Activated naive CD4-positive, alpha-beta T cell treated with anti-CD3 and anti-CD28 coated beads, Interleukin-2, amount 10 ng/mL, durations not matched to agents 7 days and 5 days (primary cell): ENCODE measurements around the gene ATP9A.
"Not testable (repeated sequence)": the region's sequence is repeated elsewhere in the genome, so short reads cannot be mapped to it uniquely, and the experiment has no call there.

Experiments used
- CTCF ChIA-PET: fragments of 350-600 bp; sonication (Branson Sonifier 250); formaldehyde crosslinking; loops from one replicate; lab custom pipeline; 2021; ENCODE audit warnings: antibody characterized with exemption; lab: Charles Lee
- DNase-seq: peaks from one replicate; pipeline ENCODE4 v3.0.0-alpha.2; 2020
- H3K27ac Mint-ChIP-seq: one replicate; pipeline ENCODE4 v1.8.0; 2021; ENCODE audit warnings: mild to moderate bottlenecking, moderate library complexity, mixed read lengths
- H3K27me3 Mint-ChIP-seq: one replicate; pipeline ENCODE4 v1.8.0; 2021; ENCODE audit warnings: mild to moderate bottlenecking, mixed read lengths
- H3K36me3 Mint-ChIP-seq: one replicate; pipeline ENCODE4 v1.8.0; 2021; ENCODE audit warnings: mixed read lengths
- H3K4me1 Mint-ChIP-seq: one replicate; pipeline ENCODE4 v1.8.0; 2021; ENCODE audit warnings: mixed read lengths
- H3K4me3 Mint-ChIP-seq: one replicate; pipeline ENCODE4 v1.8.0; 2021; ENCODE audit warnings: mild to moderate bottlenecking, moderate library complexity, mixed read lengths
- H3K9me3 Mint-ChIP-seq: one replicate; pipeline ENCODE4 v1.8.0; 2021; ENCODE audit warnings: mixed read lengths

Gene ATP9A

GRCh38 chr20:51775241-51775640, 7.1 kb upstream of the ATP9A start:
- Mint-ChIP-seq H3K4me3 (no peak overlapping the region), H3K27me3 (peaks cover 12% of the 10 kb centered on the region), H3K9me3 (no peaks in the 10 kb centered on the region), H3K27ac (no peak overlapping the region), H3K4me1 (no peaks in the 10 kb centered on the region), H3K36me3 (no peaks in the 10 kb centered on the region)
- DNase-seq, result no peak
- CTCF ChIA-PET, result no interaction called here

DNA sequence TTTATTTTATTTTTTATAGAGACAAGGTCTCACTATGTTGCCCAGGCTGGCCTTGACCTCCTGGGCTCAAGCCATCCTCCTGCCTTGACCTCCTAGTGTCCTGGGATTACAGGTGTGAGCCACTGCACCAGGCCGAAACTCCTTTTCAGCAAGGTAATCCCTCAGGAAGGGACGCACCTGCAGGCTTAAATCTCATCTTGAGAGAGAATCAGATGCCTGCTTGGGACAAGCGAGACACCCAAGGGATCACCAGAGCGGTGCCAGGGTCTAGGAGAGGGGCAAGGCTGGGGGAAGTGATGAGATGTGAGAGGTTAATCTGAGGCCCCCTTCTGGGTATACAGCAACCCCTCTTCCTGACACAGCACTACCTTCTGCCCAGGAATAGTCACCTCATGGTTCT, 4.0 kb upstream of the ATP9A start:
- DNase-seq, result no peak
- Mint-ChIP-seq H3K27ac (peak overlapping the region; percentile 22), H3K36me3 (no peaks in the 10 kb centered on the region), H3K4me3 (no peak overlapping the region), H3K9me3 (no peaks in the 10 kb centered on the region), H3K4me1 (peaks cover 10% of the 10 kb centered on the region), H3K27me3 (peaks cover 38% of the 10 kb centered on the region)
- CTCF ChIA-PET, result interaction anchor here (0.6 kb wide), 1 partner anchor 1634 kb away, joined by 3 read pairs; no protein-coding TSS in a partner anchor

- Mint-ChIP-seq H3K4me1 (peaks cover 12% of the 10 kb centered on the region), H3K27me3 (peaks cover 59% of the 10 kb centered on the region), H3K36me3 (no peaks in the 10 kb centered on the region), H3K4me3 (no peak overlapping the region), H3K9me3 (no peaks in the 10 kb centered on the region), H3K27ac (no peak overlapping the region)
- DNase-seq, result no peak
- CTCF ChIA-PET, result no interaction called here
Measured at GRCh38 chr20:51769976-51770615, 1.9 kb upstream of the ATP9A start.

DNA sequence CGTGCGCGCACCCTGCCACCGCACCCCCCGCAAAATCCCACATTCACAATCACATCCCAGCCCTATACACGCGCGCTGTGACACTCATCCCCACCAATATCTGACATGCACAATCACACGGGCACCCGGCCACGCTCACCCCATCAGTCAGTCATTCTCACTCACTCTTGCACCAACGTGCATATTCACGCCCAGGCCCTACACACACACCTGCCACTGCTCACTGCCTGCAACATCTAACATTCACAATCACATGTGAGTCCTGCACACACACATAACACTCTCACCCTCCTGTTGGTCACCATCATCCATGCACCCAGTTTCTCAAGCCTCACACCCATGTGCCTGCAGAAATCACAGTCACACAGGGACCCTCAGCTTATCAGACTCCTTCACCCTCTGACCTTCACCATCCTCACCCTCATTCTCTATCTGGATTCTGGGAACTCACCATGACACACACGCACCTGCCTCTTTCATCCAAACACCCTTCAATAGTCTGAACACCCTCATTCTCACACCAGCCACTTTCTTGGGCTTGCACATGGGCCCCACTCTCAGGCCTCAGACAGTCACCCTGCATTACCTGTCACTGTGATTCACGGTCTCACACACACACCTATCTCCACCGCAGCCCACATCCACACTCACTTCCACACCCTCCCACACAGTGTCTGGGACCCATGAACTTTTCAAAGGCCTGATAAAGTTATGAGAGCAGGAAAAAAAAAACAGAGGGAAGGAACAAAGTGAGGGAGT, 748 bp upstream of the ATP9A start:
- Mint-ChIP-seq H3K4me1 (peaks cover 12% of the 10 kb centered on the region), H3K27me3 (peaks cover 61% of the 10 kb centered on the region), H3K9me3 (no peaks in the 10 kb centered on the region), H3K36me3 (no peaks in the 10 kb centered on the region), H3K27ac (no peak overlapping the region), H3K4me3 (peak overlapping the region; percentile 19)
- CTCF ChIA-PET, result no interaction called here
- no peak for DNase-seq

GRCh38 chr20:51766994-51767866, 960 bp downstream of the ATP9A start:
- Mint-ChIP-seq H3K27ac (no peak overlapping the region), H3K9me3 (no peaks in the 10 kb centered on the region), H3K4me1 (peaks cover 12% of the 10 kb centered on the region), H3K27me3 (peaks cover 56% of the 10 kb centered on the region), H3K36me3 (no peaks in the 10 kb centered on the region), H3K4me3 (peak overlapping the region; percentile 25)
- DNase-seq, result peak; percentile 60
- CTCF ChIA-PET, result no interaction called here

DNA sequence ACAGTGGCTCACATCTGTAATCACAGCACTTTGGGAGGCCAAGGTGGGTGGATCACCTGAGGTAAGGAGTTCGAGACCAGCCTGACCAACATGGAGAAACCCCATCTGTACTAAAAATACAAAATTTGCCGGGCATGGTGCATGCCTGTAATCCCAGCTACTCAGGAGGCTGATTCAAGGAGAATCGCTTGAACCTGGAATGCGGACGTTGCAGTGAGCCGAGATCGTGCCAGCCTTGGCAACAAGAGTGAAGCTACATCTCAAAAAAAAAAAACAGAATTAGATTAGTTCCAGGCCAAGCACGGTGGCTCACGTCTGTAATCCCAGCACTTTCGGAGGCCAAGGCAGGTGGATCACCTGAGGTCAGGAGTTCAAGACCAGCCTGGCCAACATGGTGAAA, 2.8 kb downstream of the ATP9A start:
- CTCF ChIA-PET, result not testable (repeated sequence)

GRCh38 chr20:51763965-51764602, 4.1 kb downstream of the ATP9A start:
- Mint-ChIP-seq H3K4me1 (peaks cover 12% of the 10 kb centered on the region), H3K27me3 (peaks cover 40% of the 10 kb centered on the region), H3K36me3 (no peaks in the 10 kb centered on the region), H3K9me3 (no peaks in the 10 kb centered on the region), H3K27ac (no peak overlapping the region), H3K4me3 (no peak overlapping the region)
- DNase-seq, result no peak
- CTCF ChIA-PET, result interaction anchor here (0.9 kb wide), 1 partner anchor 320 kb away, joined by 3 read pairs; no protein-coding TSS in a partner anchor

More for the DNA sequence above, 2.8 kb downstream of the ATP9A start:
- not testable (repeated sequence) for H3K36me3 Mint-ChIP-seq, DNase-seq, H3K9me3 Mint-ChIP-seq, H3K27ac Mint-ChIP-seq, H3K4me3 Mint-ChIP-seq
- H3K27me3 Mint-ChIP-seq, result peaks cover 53% of the 10 kb centered on the region
- H3K4me1 Mint-ChIP-seq, result peaks cover 12% of the 10 kb centered on the region

DNA sequence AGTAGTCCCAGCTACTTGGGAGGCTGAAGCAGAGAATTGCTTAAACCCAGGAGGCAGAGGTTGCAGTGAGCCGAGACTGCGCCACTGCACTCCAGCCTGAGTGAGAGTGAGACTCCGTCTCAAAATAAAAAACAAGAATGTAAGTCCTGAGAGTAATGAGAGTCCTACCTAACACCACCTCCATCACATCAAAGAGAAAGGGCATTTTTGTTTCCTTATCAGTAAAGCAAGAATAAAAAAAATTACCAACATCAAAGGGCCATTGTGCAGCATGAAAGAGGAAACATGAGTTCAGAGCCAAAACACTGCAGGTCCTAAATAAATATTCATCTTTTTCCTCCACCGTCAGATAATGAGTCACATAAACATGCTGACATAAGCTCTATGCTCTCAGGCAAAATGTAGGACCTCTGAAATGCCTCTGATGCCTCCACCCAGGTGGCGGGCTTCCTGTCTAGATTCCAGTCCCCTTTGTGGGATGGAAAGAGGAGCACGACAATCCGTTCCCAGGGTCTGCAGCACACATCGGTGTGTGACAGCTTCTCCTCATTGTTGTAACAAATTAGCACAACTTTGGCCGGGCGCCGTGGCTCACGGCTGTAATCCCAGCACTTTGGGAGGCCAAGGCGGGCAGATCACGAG, 7.2 kb downstream of the ATP9A start:
- no peaks in the 10 kb centered on the region for H3K36me3 Mint-ChIP-seq
- CTCF ChIA-PET, result no interaction called here
- H3K4me1 Mint-ChIP-seq, result no peaks in the 10 kb centered on the region
- no peak overlapping the region for H3K4me3 Mint-ChIP-seq
- DNase-seq, result no peak
- no peak overlapping the region for H3K27ac Mint-ChIP-seq
- no peaks in the 10 kb centered on the region for H3K9me3 Mint-ChIP-seq
- peaks cover 14% of the 10 kb centered on the region for H3K27me3 Mint-ChIP-seq

DNA sequence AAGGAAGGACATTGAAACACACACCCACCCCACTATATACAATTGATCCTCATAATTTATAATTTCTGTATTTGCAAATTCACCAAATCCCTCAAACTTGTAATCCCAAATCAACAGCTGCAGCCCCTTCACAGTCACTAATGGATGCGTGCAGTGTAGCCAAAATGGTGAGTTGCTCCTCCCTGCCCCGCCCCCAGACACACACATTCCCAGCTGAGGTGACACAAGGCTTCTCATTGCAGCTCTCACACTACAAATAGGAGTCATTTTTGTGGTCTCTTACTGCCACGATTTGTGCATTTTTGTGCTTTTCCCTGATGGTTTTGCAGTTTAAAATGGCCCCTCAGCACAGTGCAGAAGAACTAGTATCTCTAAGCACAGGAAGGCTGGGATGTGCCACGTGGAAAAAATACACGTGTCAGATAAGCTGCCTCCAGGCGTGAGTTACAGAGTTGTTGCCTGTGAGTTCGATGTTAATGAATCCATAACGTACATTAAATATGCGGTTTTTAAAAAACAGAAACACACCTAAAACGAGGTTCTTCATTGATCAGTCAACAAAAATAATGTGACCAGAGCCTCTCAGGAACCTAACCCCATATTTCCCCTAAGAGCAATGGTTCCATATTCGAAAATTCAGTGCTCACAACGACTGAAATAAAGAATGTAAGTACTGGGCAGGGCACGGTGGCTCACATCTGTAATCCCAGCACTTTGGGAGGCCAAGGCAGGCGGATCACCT, 8.2 kb downstream of the ATP9A start:
- Mint-ChIP-seq H3K9me3 (no peaks in the 10 kb centered on the region), H3K36me3 (no peaks in the 10 kb centered on the region), H3K4me1 (no peaks in the 10 kb centered on the region), H3K4me3 (no peak overlapping the region), H3K27me3 (peaks cover 3% of the 10 kb centered on the region), H3K27ac (no peak overlapping the region)
- no peak for DNase-seq
- CTCF ChIA-PET, result no interaction called here

GRCh38 chr20:51758978-51759544, 9.1 kb downstream of the ATP9A start:
- Mint-ChIP-seq H3K36me3 (no peaks in the 10 kb centered on the region), H3K4me1 (no peaks in the 10 kb centered on the region), H3K27me3 (peaks cover 3% of the 10 kb centered on the region), H3K9me3 (no peaks in the 10 kb centered on the region), H3K4me3 (no peak overlapping the region), H3K27ac (no peak overlapping the region)
- DNase-seq, result no peak
- CTCF ChIA-PET, result no interaction called here

- Mint-ChIP-seq H3K27ac (no peak overlapping the region), H3K27me3 (peaks cover 3% of the 10 kb centered on the region), H3K36me3 (no peaks in the 10 kb centered on the region), H3K4me3 (no peak overlapping the region), H3K9me3 (no peaks in the 10 kb centered on the region), H3K4me1 (no peaks in the 10 kb centered on the region)
- CTCF ChIA-PET, result no interaction called here
- no peak for DNase-seq
Measured at GRCh38 chr20:51757226-51757625, 11.0 kb downstream of the ATP9A start.

DNA sequence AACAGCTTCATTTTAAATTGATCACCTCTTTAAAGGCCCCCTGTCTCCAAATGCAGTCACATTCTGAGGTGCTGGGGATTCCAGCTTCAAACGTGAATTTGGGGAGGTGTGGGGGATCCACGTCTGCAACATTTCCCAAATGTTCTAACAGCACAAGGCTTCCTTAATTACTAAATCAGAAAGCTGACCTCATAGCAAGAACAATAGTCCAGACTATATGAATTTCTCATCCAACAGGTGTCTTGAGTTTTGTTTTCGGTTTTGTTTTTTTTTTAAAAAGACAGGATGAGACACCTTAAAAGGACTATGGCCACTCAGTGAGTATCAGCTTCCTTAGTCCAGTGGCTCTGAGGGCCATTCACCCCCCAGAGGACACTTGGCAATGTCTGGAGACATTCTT, 11.5 kb downstream of the ATP9A start:
- H3K27me3 Mint-ChIP-seq, result no peaks in the 10 kb centered on the region
- H3K9me3 Mint-ChIP-seq, result no peaks in the 10 kb centered on the region
- CTCF ChIA-PET, result no interaction called here
- no peak overlapping the region for H3K27ac Mint-ChIP-seq
- no peaks in the 10 kb centered on the region for H3K36me3 Mint-ChIP-seq
- H3K4me1 Mint-ChIP-seq, result no peaks in the 10 kb centered on the region
- H3K4me3 Mint-ChIP-seq, result no peak overlapping the region
- DNase-seq, result no peak

GRCh38 chr20:51753220-51753619, 15.0 kb downstream of the ATP9A start:
- DNase-seq, H3K9me3 Mint-ChIP-seq, H3K4me3 Mint-ChIP-seq, CTCF ChIA-PET, H3K27ac Mint-ChIP-seq, H3K4me1 Mint-ChIP-seq, H3K27me3 Mint-ChIP-seq, H3K36me3 Mint-ChIP-seq: not testable (repeated sequence)
